OCI-LY7 (cell line): ENCODE results near the gene CTCF. TPM values are rescaled to one million over a fixed set of nuclear protein-coding genes. Genes with fewer than 3 reads are reported as not detected.

Source experiments
- BruUV-seq: library from RNA; stranded (reverse); fragments of 400-500 nt; replicated peaks from 2 replicates; lab custom pipeline; 2021; lab: Mats Ljungman, UMichigan
- CTCF ChIA-PET: fragments of 300-600 bp; sonication (Branson Sonifier 250); formaldehyde crosslinking; loops from one replicate; lab custom pipeline; 2022; ENCODE audit warnings: antibody characterized with exemption; ENCODE audit not compliant: unreplicated experiment; lab: Charles Lee
- POLR2A ChIA-PET: fragments of 300-600 bp; sonication (Branson Sonifier 250); formaldehyde crosslinking; loops from one replicate; lab custom pipeline; 2022; ENCODE audit warnings: antibody characterized with exemption; lab: Charles Lee
- DNase-seq: peaks from one replicate; pipeline ENCODE4 v3.0.0-alpha.2; 2015; ENCODE audit warnings: low spot score
- H2AFZ ChIP-seq: fragments of 200-600 bp; sonication (generic), shearing (Covaris generic); 2 replicates; pipeline ENCODE4 v1.6.1; 2014; ENCODE audit warnings: mild to moderate bottlenecking, antibody characterized with exemption, low read length, moderate library complexity
- H3K27ac ChIP-seq: fragments of 200-600 bp; sonication (generic); 2 replicates; pipeline ENCODE4 v1.5.1; 2014; ENCODE audit warnings: mixed run types, low read depth, mild to moderate bottlenecking, moderate library complexity, low read length, inconsistent platforms; ENCODE audit not compliant: poor library complexity, severe bottlenecking
- H3K36me3 ChIP-seq: fragments of 200-600 bp; sonication (generic); 2 replicates; pipeline ENCODE4 v1.6.1; 2014; ENCODE audit warnings: mild to moderate bottlenecking, antibody characterized with exemption, low read length, moderate library complexity, mixed read lengths; ENCODE audit not compliant: insufficient read depth
- H3K4me1 ChIP-seq: fragments of 200-600 bp; sonication (generic); 2 replicates; pipeline ENCODE4 v1.5.1; 2014; ENCODE audit warnings: mild to moderate bottlenecking, low read length; ENCODE audit not compliant: insufficient read depth, poor library complexity, severe bottlenecking
- H3K4me2 ChIP-seq: fragments of 200-600 bp; sonication (generic); 2 replicates; pipeline ENCODE4 v1.6.1; 2014; ENCODE audit warnings: mild to moderate bottlenecking, low read length
- H3K4me3 ChIP-seq: fragments of 200-600 bp; sonication (generic); 2 replicates; pipeline ENCODE4 v1.5.1; 2014; ENCODE audit warnings: mild to moderate bottlenecking, low read depth, low read length; ENCODE audit not compliant: poor library complexity, severe bottlenecking
- H3K79me2 ChIP-seq: fragments of 200-600 bp; sonication (generic); 2 replicates; pipeline ENCODE4 v1.6.1; 2016; ENCODE audit warnings: low read depth, mild to moderate bottlenecking, low read length, moderate library complexity, mixed read lengths; ENCODE audit not compliant: insufficient read depth
- H3K9me2 ChIP-seq: fragments of 200-600 bp; sonication (generic); 2 replicates; pipeline ENCODE4 v1.6.1; 2016; ENCODE audit warnings: mild to moderate bottlenecking, low read length, mixed read lengths; ENCODE audit not compliant: insufficient read depth
- H3K9me3 ChIP-seq: fragments of 200-600 bp; sonication (generic); 2 replicates; pipeline ENCODE4 v1.6.1; 2014; ENCODE audit warnings: mild to moderate bottlenecking, mixed run types, low read length, mixed read lengths
- H4K20me1 ChIP-seq: fragments of 200-600 bp; sonication (generic); 2 replicates; pipeline ENCODE4 v1.6.1; 2014; ENCODE audit warnings: mild to moderate bottlenecking, antibody characterized with exemption, low read length, moderate library complexity, mixed read lengths; ENCODE audit not compliant: insufficient read depth
- CTCF ChIP-seq: fragments of 200-600 bp; sonication (generic); conservative IDR thresholded peaks from 2 replicates; pipeline ENCODE4 v1.5.1; 2014; ENCODE audit warnings: mild to moderate bottlenecking, antibody characterized with exemption, low read length, moderate library complexity, mixed read lengths
- EZH2phosphoT487 ChIP-seq: fragments of 200-600 bp; sonication (generic); IDR thresholded peaks from 2 replicates; pipeline ENCODE4 v1.6.1; 2018; ENCODE audit warnings: low read depth, borderline replicate concordance, mild to moderate bottlenecking, mixed run types, antibody characterized with exemption, low read length, moderate library complexity, mixed read lengths
- intact Hi-C: fragments of 100-400 bp; cut with micrococcal nuclease; formaldehyde crosslinking; loops from one replicate; pipeline ENCODE4 v1.10.0; 2022; ENCODE audit not compliant: unreplicated experiment
- total RNA-seq, 2 experiments: library from RNA; depleted of rRNA in 1 of 2; stranded (reverse); fragments of >200 nt in 1 of 2; shearing (Covaris generic) in 1 of 2; gene quantifications; 2 replicates each; pipeline ENCODE4 v1.2.3, GENCODE V29; 2014 to 2022

CTCF gene
- total RNA-seq, 2 experiments from 2014 or later, result 70.6 to 83.5 TPM

GRCh38 chr16:67606632-67607031 is 44.3 kb downstream of the CTCF start:
- DNase-seq, result no peak
- intact Hi-C loops, result no loop called here
- Histone ChIP-seq H2AFZ (no peak overlapping the region), H3K79me2 (peaks cover 87% of the 10 kb centered on the region), H3K36me3 (peaks cover 42% of the 10 kb centered on the region), H4K20me1 (no peaks in the 10 kb centered on the region), H3K4me2 (no peak overlapping the region), H3K9me2 (no peaks in the 10 kb centered on the region), H3K9me3 (no peaks in the 10 kb centered on the region), H3K4me3 (no peak overlapping the region), H3K4me1 (no peaks in the 10 kb centered on the region), H3K27ac (no peak overlapping the region)
- ChIA-PET CTCF (no interaction called here), POLR2A (interaction anchor here (0.6 to 0.9 kb wide), 2 partner anchors 11 to 74 kb away, joined by 3 read pairs; no protein-coding TSS in a partner anchor)
- BruUV-seq, result no TSS peak
- TF ChIP-seq CTCF (no peak), EZH2phosphoT487 (no peak)

DNA sequence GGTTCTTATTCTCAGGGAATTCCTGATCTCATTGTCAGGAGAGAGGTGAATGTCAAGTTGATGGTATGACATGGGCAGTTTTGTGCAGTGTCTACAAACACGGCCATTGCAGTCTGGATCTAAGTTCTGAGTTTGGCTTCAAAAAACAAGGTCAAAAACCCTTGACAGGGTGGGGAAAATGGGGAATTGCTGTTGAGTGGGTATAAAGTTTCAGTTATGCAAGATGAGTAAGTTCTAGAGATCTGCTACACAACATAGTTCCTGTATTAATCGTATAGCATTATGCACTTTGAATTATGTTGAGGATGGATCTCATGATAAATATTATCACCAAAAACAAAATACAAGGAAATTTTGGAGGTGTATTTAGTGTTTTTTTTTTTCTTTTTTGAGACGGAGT is 46.0 kb downstream of the CTCF start:
- Histone ChIP-seq H3K79me2 (peaks cover 78% of the 10 kb centered on the region), H4K20me1 (no peaks in the 10 kb centered on the region), H3K9me3 (no peaks in the 10 kb centered on the region), H3K4me3 (no peak overlapping the region), H3K9me2 (no peaks in the 10 kb centered on the region), H3K36me3 (peaks cover 54% of the 10 kb centered on the region), H3K4me2 (no peak overlapping the region), H3K27ac (no peak overlapping the region), H3K4me1 (no peaks in the 10 kb centered on the region), H2AFZ (no peak overlapping the region)
- intact Hi-C loops, result no loop called here
- BruUV-seq, result no TSS peak
- TF ChIP-seq CTCF, result no peak
- TF ChIP-seq EZH2phosphoT487, result no peak
- no peak for DNase-seq
- ChIA-PET POLR2A (no interaction called here), CTCF (no interaction called here)

GRCh38 chr16:67613808-67614207 is 51.5 kb downstream of the CTCF start:
- CTCF ChIA-PET, result no interaction called here
- Histone ChIP-seq H3K27ac (no peak overlapping the region), H3K4me2 (no peak overlapping the region), H3K4me1 (no peaks in the 10 kb centered on the region), H3K4me3 (no peak overlapping the region), H4K20me1 (no peaks in the 10 kb centered on the region), H3K36me3 (peaks cover 84% of the 10 kb centered on the region), H3K79me2 (peaks cover 26% of the 10 kb centered on the region), H2AFZ (no peak overlapping the region), H3K9me2 (no peaks in the 10 kb centered on the region), H3K9me3 (no peaks in the 10 kb centered on the region)
- DNase-seq, result peak; percentile 8
- no TSS peak for BruUV-seq
- intact Hi-C loops, result no loop called here
- POLR2A ChIA-PET, result interaction anchor here (0.6 kb wide), 1 partner anchor 20 kb away, joined by 4 read pairs; no protein-coding TSS in a partner anchor
- TF ChIP-seq CTCF, result peak; percentile 66
- TF ChIP-seq EZH2phosphoT487, result no peak
